ENCODE data around the gene FOXJ3. TPM values are rescaled to one million over a fixed set of nuclear protein-coding genes. Genes with fewer than 3 reads are reported as not detected.

Gene FOXJ3
- total RNA-seq, 3 donors from 2014 or later = 52.6 to 82.7 (median 57.7) TPM

GRCh38 chr1:42260376-42261070, 74.5 kb downstream of the FOXJ3 start:
- H3K4me1 ChIP-seq = peaks cover 0 to 11% of the 10 kb centered on the region in 2 donors
- H3K27ac ChIP-seq = no peak overlapping the region
- no peak for DNase-seq (ENCODE audit: low spot score in 2 of 2)
- no peaks in the 10 kb centered on the region for H3K27me3 ChIP-seq
- intact Hi-C loops (cut with DNase I; ENCODE audit: low total_unique reads) = no loop called here
- H3K9me3 ChIP-seq = no peaks in the 10 kb centered on the region
- H3K4me3 ChIP-seq = no peak overlapping the region
- TF ChIP-seq CTCF (IDR thresholded peaks at IDR 0.05) (no peak), POLR2A (IDR thresholded peaks at IDR 0.05) (no peak), POLR2AphosphoS5 (IDR thresholded peaks at IDR 0.05) (no peak)
- H3K36me3 ChIP-seq = no peaks in the 10 kb centered on the region

GRCh38 chr1:42259739-42260064, 75.3 kb downstream of the FOXJ3 start:
- no peak for DNase-seq (ENCODE audit: low spot score in 2 of 2)
- no peaks in the 10 kb centered on the region for H3K27me3 ChIP-seq
- H3K4me1 ChIP-seq = peaks cover 0 to 11% of the 10 kb centered on the region in 2 donors
- H3K4me3 ChIP-seq = no peak overlapping the region
- no peaks in the 10 kb centered on the region for H3K36me3 ChIP-seq
- no peak for TF ChIP-seq POLR2A (IDR thresholded peaks at IDR 0.05)
- no peak for TF ChIP-seq POLR2AphosphoS5 (IDR thresholded peaks at IDR 0.05)
- no peak for TF ChIP-seq CTCF (IDR thresholded peaks at IDR 0.05)
- H3K9me3 ChIP-seq = no peaks in the 10 kb centered on the region
- intact Hi-C loops (cut with DNase I; ENCODE audit: low total_unique reads) = no loop called here
- H3K27ac ChIP-seq = peak overlapping the region; percentile 8 to 52

GRCh38 chr1:42259059-42259738, 75.8 kb downstream of the FOXJ3 start:
- intact Hi-C loops (cut with DNase I; ENCODE audit: low total_unique reads) = no loop called here
- TF ChIP-seq POLR2A (IDR thresholded peaks at IDR 0.05) = no peak
- TF ChIP-seq POLR2AphosphoS5 (IDR thresholded peaks at IDR 0.05) = no peak
- no peak for TF ChIP-seq CTCF (IDR thresholded peaks at IDR 0.05)
- Histone ChIP-seq H3K4me1 (peaks cover 0 to 11% of the 10 kb centered on the region in 2 donors), H3K36me3 (no peaks in the 10 kb centered on the region), H3K4me3 (no peak overlapping the region), H3K9me3 (no peaks in the 10 kb centered on the region), H3K27me3 (no peaks in the 10 kb centered on the region), H3K27ac (peak overlapping the region; percentile 52 to 54)
- no peak for DNase-seq (ENCODE audit: low spot score in 2 of 2)

- TF ChIP-seq POLR2AphosphoS5 (IDR thresholded peaks at IDR 0.05) (no peak), POLR2A (IDR thresholded peaks at IDR 0.05) (no peak), CTCF (IDR thresholded peaks at IDR 0.05) (no peak)
- H3K27ac ChIP-seq = peak overlapping the region in 1 of 2 donors; percentile 54
Observed at GRCh38 chr1:42258218-42258617, 76.8 kb downstream of the FOXJ3 start.

GRCh38 chr1:42251042-42251441, 84.0 kb downstream of the FOXJ3 start:
- no peaks in the 10 kb centered on the region for H3K36me3 ChIP-seq
- H3K27ac ChIP-seq = no peak overlapping the region
- no peak for DNase-seq (ENCODE audit: low spot score in 2 of 2)
- no peaks in the 10 kb centered on the region for H3K9me3 ChIP-seq
- H3K4me3 ChIP-seq = no peak overlapping the region
- H3K27me3 ChIP-seq = no peaks in the 10 kb centered on the region
- TF ChIP-seq CTCF (IDR thresholded peaks at IDR 0.05) (no peak), POLR2A (IDR thresholded peaks at IDR 0.05) (no peak), POLR2AphosphoS5 (IDR thresholded peaks at IDR 0.05) (no peak)
- no peaks in the 10 kb centered on the region for H3K4me1 ChIP-seq
- intact Hi-C loops (cut with DNase I; ENCODE audit: low total_unique reads) = no loop called here

More at GRCh38 chr1:42258218-42258617, 76.8 kb downstream of the FOXJ3 start:
- H3K4me3 ChIP-seq = no peak overlapping the region
- no peaks in the 10 kb centered on the region for H3K36me3 ChIP-seq
- peaks cover 0 to 11% of the 10 kb centered on the region in 2 donors for H3K4me1 ChIP-seq
- H3K27me3 ChIP-seq = no peaks in the 10 kb centered on the region
- intact Hi-C loops (cut with DNase I; ENCODE audit: low total_unique reads) = no loop called here
- H3K9me3 ChIP-seq = no peaks in the 10 kb centered on the region
- DNase-seq (ENCODE audit: low spot score in 2 of 2) = no peak

All from breast epithelium (tissue), 4 donors.